BJ (cell line): Measurements from ENCODE around the gene SLC19A2. TPM values are rescaled to one million over a fixed set of nuclear protein-coding genes. Genes with fewer than 3 reads are reported as not detected.

Experiments
- polyA plus RNA-seq: library from polyadenylated mRNA; depleted of rRNA; stranded (reverse); fragments of >200 nt; gene quantifications from 2 replicates; pipeline ENCODE4 v1.2.3, GENCODE V29; 2011; rRNA removed
- small RNA-seq: library from RNA; depleted of rRNA; stranded (forward); fragments of <200 nt; gene quantifications from one replicate; pipeline ENCODE3, GENCODE V24; 2012; ENCODE audit warnings: low replicate concordance, low read depth; ENCODE audit not compliant: insufficient read length

SLC19A2 gene
- polyA plus RNA-seq, 1 experiment, result 3.3 TPM

Small RNA genes lying within 50 kb of the gene (small RNA-seq; reads per million reads assigned to genes)
- gene AL021068.2, result not detected

Other genes starting within 250 kb of the SLC19A2 start
- gene NME7, start 118.1 kb downstream of the SLC19A2 start, polyA plus RNA-seq, result 7.5 and 16.3 TPM in 2 replicates
- 7.7 and 19.2 TPM in 2 replicates for gene BLZF1, start 117.7 kb downstream of the SLC19A2 start, polyA plus RNA-seq
- not detected in 2 replicates for gene CCDC181, start 58.5 kb downstream of the SLC19A2 start, polyA plus RNA-seq
- gene F5, start 100.5 kb upstream of the SLC19A2 start, polyA plus RNA-seq, result not detected in 2 replicates
- not detected in 2 replicates for gene SELP, start 144.2 kb upstream of the SLC19A2 start, polyA plus RNA-seq
- 0.05 TPM in 1 of 2 replicates, not detected in the other for gene SELL, start 225.7 kb upstream of the SLC19A2 start, polyA plus RNA-seq
- not detected in 2 replicates for gene SELE, start 248.1 kb upstream of the SLC19A2 start, polyA plus RNA-seq